ENCODE data around the gene GRM2. TPM values are rescaled to one million over a fixed set of nuclear protein-coding genes. Genes with fewer than 3 reads are reported as not detected.
"Not testable (repeated sequence)": the region's sequence is repeated elsewhere in the genome, so short reads cannot be mapped to it uniquely, and the experiment has no call there.

Gene GRM2
- total RNA-seq, 1 donor from 2014 or later, result 0.11 TPM

- DNase-seq (ENCODE audit: low read depth), result no peak
Measured at GRCh38 chr3:51721062-51721745, 14.3 kb downstream of the GRM2 start.

- no peak for DNase-seq (ENCODE audit: low read depth)
Measured at GRCh38 chr3:51722362-51722761, 15.5 kb downstream of the GRM2 start.

GRCh38 chr3:51727500-51727899 lies 20.6 kb downstream of the GRM2 start:
- DNase-seq (ENCODE audit: low read depth), result no peak

- no peak for DNase-seq (ENCODE audit: low read depth)
Measured at GRCh38 chr3:51729042-51729633, 22.3 kb downstream of the GRM2 start.

GRCh38 chr3:51733859-51734571 lies 27.1 kb downstream of the GRM2 start:
- DNase-seq (ENCODE audit: low read depth), result no peak

GRCh38 chr3:51734572-51734907 lies 27.7 kb downstream of the GRM2 start:
- DNase-seq (ENCODE audit: low read depth), result no peak

- no peak for DNase-seq (ENCODE audit: low read depth)
Measured at GRCh38 chr3:51735039-51735438, 28.2 kb downstream of the GRM2 start.

GRCh38 chr3:51735950-51736349 lies 29.1 kb downstream of the GRM2 start:
- DNase-seq (ENCODE audit: low read depth), result no peak

- DNase-seq (ENCODE audit: low read depth), result no peak
Measured at GRCh38 chr3:51739110-51739509, 32.2 kb downstream of the GRM2 start.

GRCh38 chr3:51742320-51742719 lies 35.5 kb downstream of the GRM2 start:
- not testable (repeated sequence) for DNase-seq (ENCODE audit: low read depth)

- not testable (repeated sequence) for DNase-seq (ENCODE audit: low read depth)
Measured at GRCh38 chr3:51742978-51743377, 36.1 kb downstream of the GRM2 start.

GRCh38 chr3:51747840-51748239 lies 41.0 kb downstream of the GRM2 start:
- no peak for DNase-seq (ENCODE audit: low read depth)

- DNase-seq (ENCODE audit: low read depth), result no peak
Measured at GRCh38 chr3:51748327-51748726, 41.5 kb downstream of the GRM2 start.

- DNase-seq (ENCODE audit: low read depth), result no peak
Measured at GRCh38 chr3:51750878-51751277, 44.0 kb downstream of the GRM2 start.

GRCh38 chr3:51751287-51751686 lies 44.4 kb downstream of the GRM2 start:
- DNase-seq (ENCODE audit: low read depth), result no peak

GRCh38 chr3:51753763-51754750 lies 47.2 kb downstream of the GRM2 start:
- DNase-seq (ENCODE audit: low read depth), result not testable (repeated sequence)

GRCh38 chr3:51759203-51759602 lies 52.3 kb downstream of the GRM2 start:
- no peak for DNase-seq (ENCODE audit: low read depth)
